IPS DF 19.7 (cell line): ENCODE results near the gene NCOA1.
"Not testable (repeated sequence)": the region's sequence is repeated elsewhere in the genome, so short reads cannot be mapped to it uniquely, and the experiment has no call there.

Experiments used
- DNase-seq: peaks from one replicate; pipeline ENCODE4 v3.0.0-alpha.2; 2013; ENCODE audit warnings: low read depth, low spot score

NCOA1 gene

DNA sequence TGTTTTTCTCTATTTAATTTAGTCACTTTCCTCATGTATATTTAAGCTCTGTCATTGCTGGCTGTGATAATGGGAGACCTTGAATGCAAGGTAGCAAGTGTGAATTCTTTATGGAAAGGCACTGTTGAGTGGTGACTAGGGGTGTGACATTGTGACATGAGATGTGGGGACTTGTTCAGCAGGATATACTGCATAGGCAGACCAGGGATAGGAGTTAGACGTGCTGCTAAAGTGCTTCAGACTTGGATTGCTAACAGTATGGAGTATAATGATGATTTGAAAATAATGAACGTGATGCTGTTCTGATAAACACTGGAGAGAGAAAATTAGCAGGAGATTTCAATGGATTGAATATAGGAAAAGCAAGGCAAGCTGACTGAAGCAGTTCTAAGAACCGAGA lies 135.1 kb downstream of the NCOA1 start:
- DNase-seq, result no peak

DNA sequence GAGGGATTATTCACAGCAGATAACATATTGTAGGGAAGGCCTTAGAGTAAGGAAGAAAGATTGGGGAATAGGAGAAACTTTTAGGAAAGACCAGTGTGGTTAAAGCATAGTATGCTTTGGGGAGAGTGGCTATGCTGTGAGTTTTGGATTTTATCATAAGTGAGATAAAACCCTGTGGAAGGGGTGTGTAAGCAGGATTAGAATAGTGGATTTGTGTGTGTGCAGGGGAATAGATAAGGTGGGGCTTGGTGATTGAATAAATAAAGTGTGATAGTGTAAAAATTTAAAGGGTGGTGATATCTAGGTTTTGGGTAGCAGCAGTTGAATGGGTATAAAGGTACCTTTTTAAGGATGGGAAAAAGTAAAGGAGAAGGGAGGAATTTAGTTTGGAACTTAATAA lies 137.7 kb downstream of the NCOA1 start:
- no peak for DNase-seq

- no peak for DNase-seq
Observed at GRCh38 chr2:24632172-24632571, 141.1 kb downstream of the NCOA1 start.

- DNase-seq, result no peak
Observed at GRCh38 chr2:24635181-24635580, 144.1 kb downstream of the NCOA1 start.

DNA sequence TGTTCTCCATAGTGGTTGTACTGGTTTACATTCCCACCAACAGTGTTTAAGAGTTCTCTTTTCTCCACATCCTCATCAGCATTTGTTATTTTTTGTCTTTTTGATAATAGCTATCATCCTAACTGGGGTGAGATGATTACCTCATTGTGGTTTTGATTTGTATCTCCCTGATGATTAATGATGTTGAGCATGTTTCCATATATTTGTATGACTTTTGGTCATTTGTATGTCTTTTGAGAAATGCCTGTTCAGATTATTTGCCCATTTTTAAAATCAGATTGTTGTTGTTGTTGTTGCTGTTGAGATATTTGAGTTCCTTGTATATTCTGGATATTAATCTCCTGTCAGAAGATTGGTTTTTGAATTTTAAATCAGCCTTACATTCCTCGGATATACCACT lies 147.5 kb downstream of the NCOA1 start:
- no peak for DNase-seq

DNA sequence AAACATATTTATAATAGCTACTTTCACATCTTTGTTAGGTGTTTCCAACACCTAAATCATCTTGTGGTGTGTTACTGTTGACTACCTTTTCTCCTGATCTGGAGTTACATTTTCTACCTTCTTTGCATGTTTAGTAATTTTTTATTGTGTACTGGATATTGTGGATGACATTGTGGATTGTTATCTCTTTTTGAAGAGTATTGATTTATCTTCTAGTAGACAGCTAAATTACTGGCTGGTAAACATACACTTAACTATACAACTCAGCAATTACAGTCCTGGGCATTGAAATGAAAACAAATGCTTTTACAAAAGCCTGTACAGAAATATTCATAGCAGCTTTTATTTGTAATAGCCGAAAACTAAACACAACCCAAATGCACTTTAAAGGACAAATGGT lies 151.3 kb downstream of the NCOA1 start:
- DNase-seq, result no peak

- DNase-seq, result no peak
Observed at GRCh38 chr2:24643051-24643450, 152.0 kb downstream of the NCOA1 start.

- no peak for DNase-seq
Observed at GRCh38 chr2:24644032-24644431, 153.0 kb downstream of the NCOA1 start.

DNA sequence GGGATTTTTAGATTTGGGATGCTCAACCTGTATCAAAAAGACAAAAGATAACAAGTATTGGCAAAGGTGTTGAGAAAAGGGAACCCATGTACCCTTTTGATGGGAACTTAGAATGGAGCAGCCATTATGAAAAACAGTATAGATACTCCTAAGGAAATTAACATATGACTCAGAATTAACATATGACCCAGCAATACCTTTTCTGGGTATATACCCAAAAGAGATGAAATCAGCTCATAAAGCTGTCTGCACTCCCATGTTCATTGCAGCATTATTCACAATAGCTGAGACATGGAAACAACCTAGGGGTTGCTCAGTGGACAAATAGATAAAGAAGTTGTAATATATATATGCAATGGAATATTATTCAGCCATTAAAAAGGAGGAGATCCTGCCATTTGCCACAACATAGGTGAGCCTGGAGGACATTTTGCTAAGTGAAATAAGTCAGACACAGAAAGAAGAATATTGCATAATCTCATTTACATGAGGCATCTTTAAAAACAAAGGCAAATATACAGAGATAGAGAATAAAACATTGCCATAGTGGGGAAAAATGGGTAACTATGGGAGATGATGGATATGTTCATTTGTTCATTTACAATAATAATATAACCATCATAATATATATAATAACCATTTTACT lies 160.1 kb downstream of the NCOA1 start:
- no peak for DNase-seq

- DNase-seq, result no peak
Observed at GRCh38 chr2:24651643-24652003, 160.6 kb downstream of the NCOA1 start.

GRCh38 chr2:24652265-24653182 lies 161.5 kb downstream of the NCOA1 start:
- no peak for DNase-seq

GRCh38 chr2:24657818-24658217 lies 166.8 kb downstream of the NCOA1 start:
- no peak for DNase-seq

DNA sequence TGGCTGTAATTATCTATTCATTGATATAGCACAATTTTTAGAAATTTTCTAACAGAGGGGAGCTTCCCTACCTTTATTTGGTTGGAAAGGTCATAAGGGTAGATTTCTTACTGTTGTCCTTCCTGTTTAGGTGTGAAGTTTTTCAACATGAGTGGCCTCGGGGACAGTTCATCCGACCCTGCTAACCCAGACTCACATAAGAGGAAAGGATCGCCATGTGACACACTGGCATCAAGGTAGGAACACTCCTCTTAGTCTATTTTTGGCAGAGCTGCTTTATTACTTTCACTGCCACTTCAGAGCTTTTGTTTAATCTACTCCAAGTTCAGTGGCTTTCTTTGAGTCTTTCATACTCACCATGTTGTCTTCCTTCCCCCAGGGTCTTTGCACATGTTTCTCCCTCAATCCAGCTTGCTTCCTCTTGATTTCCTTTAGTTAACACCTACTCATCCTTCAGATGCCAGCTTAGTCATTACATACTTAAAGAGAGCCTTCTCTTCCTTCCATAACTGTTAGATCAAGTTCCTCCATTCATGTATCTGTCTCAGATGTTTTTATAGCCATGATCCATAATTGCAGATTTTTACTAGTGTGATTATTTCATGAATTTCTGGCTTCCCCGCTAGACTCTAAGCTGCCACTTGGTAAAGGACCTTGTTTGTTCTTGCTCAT lies 167.6 kb downstream of the NCOA1 start:
- no peak for DNase-seq

DNA sequence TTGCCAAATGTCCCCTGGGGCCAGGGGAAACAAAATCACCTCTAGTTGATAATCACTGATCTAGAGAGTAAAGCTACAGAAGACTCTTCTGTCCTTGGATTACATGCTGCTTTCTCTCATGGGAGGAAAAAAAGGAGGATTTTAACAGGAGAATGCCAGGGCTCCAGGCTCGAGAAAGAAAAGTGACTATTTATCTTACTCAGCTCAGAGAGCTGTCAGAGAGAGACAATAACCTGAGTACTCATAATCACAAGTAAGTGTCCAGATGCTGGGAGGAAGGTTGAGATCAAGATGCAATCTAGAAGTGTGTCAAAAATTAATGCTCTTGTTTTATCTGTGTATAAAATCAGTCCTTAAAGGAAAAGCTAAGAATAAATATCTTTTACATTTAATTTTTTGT lies 168.8 kb downstream of the NCOA1 start:
- DNase-seq, result no peak

- DNase-seq, result no peak
Observed at GRCh38 chr2:24667542-24667941, 176.5 kb downstream of the NCOA1 start.

DNA sequence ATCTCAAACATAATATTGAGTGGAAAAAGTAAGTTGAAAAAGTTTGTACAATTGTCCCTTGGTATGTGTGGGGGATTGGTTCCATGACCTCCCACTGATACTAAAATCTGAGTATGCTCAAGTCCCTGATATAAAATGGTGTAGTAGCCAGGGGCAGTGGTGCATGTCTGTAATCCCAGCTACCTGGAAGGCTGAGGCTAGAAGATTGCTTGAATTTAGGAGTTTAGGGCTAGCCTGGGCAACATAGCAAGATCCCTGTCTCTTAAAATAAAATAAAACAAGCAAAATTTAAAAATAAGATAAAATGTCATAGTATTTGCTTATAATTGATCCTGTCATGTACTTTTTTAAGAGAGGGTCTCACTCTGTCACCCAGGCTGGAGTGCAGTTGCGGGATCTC lies 180.2 kb downstream of the NCOA1 start:
- DNase-seq, result no peak

- no peak for DNase-seq
Observed at GRCh38 chr2:24672589-24672988, 181.5 kb downstream of the NCOA1 start.

DNA sequence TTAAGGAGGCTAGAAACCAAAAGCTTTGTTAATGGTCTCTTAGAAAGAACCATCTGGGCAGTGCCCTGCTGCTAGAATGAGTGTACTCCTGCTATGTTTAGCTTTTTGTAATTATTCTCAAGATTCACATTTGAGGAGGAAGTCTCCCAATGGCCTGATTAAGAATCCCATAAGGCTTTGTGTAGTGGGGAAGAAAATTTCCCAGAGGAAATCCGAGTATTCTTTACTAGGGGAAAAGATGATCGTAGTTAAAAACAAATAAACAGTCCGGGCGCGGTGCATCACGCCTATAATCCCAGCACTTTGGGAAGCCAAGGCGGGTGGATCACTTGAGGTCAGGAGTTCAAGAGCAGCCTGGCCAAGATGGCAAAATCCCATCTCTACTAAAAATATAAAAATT lies 184.3 kb downstream of the NCOA1 start:
- DNase-seq, result no peak

- DNase-seq, result no peak
Observed at GRCh38 chr2:24676493-24676892, 185.4 kb downstream of the NCOA1 start.

- DNase-seq, result not testable (repeated sequence)
Observed at GRCh38 chr2:24678066-24678465, 187.0 kb downstream of the NCOA1 start.

DNA sequence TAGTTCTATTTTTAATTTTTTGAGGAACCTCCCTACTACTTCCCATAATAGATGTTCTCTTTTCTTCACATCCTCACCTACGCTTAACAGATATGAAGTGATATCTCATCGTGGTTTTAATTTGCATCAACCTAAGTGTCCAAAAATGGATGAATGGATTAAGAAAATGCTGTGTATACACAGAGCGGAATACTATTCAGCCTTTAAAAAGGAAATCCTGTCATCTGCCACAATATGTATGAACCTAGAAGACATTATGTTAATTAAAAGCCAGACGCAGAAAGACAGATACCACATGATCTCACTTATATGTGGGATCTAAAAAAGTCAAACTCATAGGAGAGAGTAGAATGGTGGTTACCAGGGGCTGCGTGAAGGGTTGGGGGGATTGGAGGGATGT lies 189.1 kb downstream of the NCOA1 start:
- no peak for DNase-seq

- DNase-seq, result no peak
Observed at GRCh38 chr2:24682304-24682703, 191.2 kb downstream of the NCOA1 start.

DNA sequence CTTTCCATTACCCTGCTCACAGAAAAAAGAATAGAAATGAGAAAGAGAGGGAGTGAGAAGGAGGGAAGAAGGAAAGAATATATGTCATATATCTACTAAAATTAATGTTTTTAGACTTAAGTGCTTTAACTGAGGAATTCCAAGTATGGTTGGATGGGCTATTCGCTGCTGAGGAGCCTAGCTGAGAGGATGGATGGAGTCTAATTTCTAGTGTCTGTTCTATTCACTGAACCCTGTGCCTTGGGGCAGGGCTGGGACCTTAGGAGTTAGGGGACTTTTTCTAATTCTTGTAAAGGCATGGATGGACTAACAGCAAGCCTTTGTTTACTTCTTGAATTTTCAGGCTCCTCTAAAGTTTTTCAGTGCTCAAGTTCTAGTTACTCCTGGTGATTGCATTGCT lies 192.4 kb downstream of the NCOA1 start:
- no peak for DNase-seq
